Stomach (tissue), 9 donors: ENCODE data around the gene USB1. TPM values are rescaled to one million over a fixed set of nuclear protein-coding genes. Genes with fewer than 3 reads are reported as not detected.

Experiments
- DNase-seq, 2 donors: peaks; one replicate each; pipeline versions ENCODE4 v3.0.0 to v3.0.0-alpha.2; 2013 to 2019
- H3K27ac ChIP-seq, 5 donors: fragments of 200-600 bp in 4 of 5; sonication (generic) in 4 of 5; one replicate each; pipeline ENCODE4 v1.5.1; 2013 to 2019; ENCODE audit warnings: mild to moderate bottlenecking in 1 of 5, moderate library complexity in 1 of 5
- H3K27me3 ChIP-seq, 3 donors: fragments of 200-600 bp; sonication (generic); one replicate each; pipeline ENCODE4 v1.5.1; 2017 to 2019; ENCODE audit warnings: mixed run types in 1 of 3
- H3K36me3 ChIP-seq, 4 donors: fragments of 200-600 bp; sonication (generic); 1 replicate in 3 of 4; 2 replicates in 1 of 4; pipeline ENCODE4 v1.5.1; 2016 to 2019
- H3K4me1 ChIP-seq, 4 donors: fragments of 200-600 bp; sonication (generic); one replicate each; pipeline ENCODE4 v1.5.1; 2016 to 2019
- H3K4me3 ChIP-seq, 4 donors: fragments of 200-600 bp; sonication (generic) in 3 of 4; one replicate each; pipeline ENCODE4 v1.5.1; 2016 to 2019; ENCODE audit warnings: mild to moderate bottlenecking in 1 of 4
- H3K9me3 ChIP-seq, 4 donors: fragments of 200-600 bp; sonication (generic); one replicate each; pipeline ENCODE4 v1.5.1; 2016 to 2019
- EP300 ChIP-seq: sonication (generic); formaldehyde crosslinking; IDR thresholded peaks from one replicate; pipeline ENCODE4 v1.6.1; 2017; ENCODE audit warnings: antibody characterized with exemption
- POLR2A ChIP-seq, 4 donors: fragments of 450-650 bp; IDR thresholded peaks; one replicate each; pipeline ENCODE4 v1.6.1; 2016; ENCODE audit warnings: antibody characterized with exemption in 4 of 4, control low read depth in 2 of 4, mild to moderate bottlenecking in 1 of 4, moderate library complexity in 1 of 4
- POLR2AphosphoS5 ChIP-seq, 3 donors: sonication (generic); formaldehyde crosslinking; IDR thresholded peaks; one replicate each; pipeline ENCODE4 v1.6.1; 2016; ENCODE audit warnings: antibody characterized with exemption in 3 of 3
- WGBS, 5 donors: extraction: QIAGEN DNeasy Blood & Tissue Kit in 3 of 5; methylation state at CpG; one replicate each; pipeline versions ENCODE4 v1.1.5 to v1.1.7; 2013 to 2018; 5-methylcytosine and 5-hydroxymethylcytosine counted together
- intact Hi-C: fragments of 100-400 bp; cut with DNase I; formaldehyde crosslinking; loops from one replicate; pipeline ENCODE4 v1.15.1; 2023; ENCODE audit warnings: low total_unique reads
- polyA plus RNA-seq, 3 donors: library from polyadenylated mRNA; stranded (reverse); fragments of 200-250 nt; gene quantifications; one replicate each; pipeline ENCODE4 v1.2.3, GENCODE V29; 2013
- total RNA-seq, 5 donors: library from RNA; depleted of rRNA; stranded (reverse); fragments of >200 nt; gene quantifications; one replicate each; pipeline versions ENCODE4 v1.1.0 to v1.2.3, GENCODE V29; 2014 to 2016
- TF ChIP-seq, protein P1 (sequence below), 7 experiments: fragments of 450-650 bp in 4 of 7; fragments of 200-600 bp in 3 of 7; sonication (generic) in 3 of 7; IDR thresholded peaks; one replicate each; pipeline ENCODE4 v1.5.1; 2016 to 2019; ENCODE audit warnings: antibody characterized with exemption in 7 of 7, control low read depth in 2 of 7, mild to moderate bottlenecking in 1 of 7
- donor health status: healthy with polysubstance abuse.
- donor health status: Bipolar disorder and iron deficiency.
- donor health status: healthy.

USB1 gene
- total and polyA plus RNA-seq, 8 donors: 4.1 to 54.0 (median 23.4) TPM

DNA sequence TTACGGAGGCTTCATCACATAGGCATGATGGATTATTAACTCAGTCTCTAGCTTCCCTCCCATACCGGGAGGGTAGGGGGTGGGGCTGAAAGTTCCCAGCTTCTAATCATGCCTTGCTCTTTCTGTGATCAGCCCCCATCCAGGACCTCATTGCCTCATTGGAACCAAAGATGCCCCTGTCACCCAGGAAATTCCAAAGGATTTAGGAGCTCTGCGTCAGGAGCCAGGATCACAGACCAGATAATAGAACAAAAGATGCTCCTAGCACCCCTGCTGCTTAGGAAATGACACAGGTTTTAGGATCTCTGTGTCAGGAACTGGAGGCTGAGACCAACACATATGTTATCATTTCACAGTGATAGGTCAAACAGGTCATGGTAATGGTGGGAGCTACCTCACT, 9.7 kb downstream of the USB1 start:
- no peak for TF ChIP-seq POLR2AphosphoS5 (IDR thresholded peaks at IDR 0.05)
- no peak for TF ChIP-seq EP300
- TF ChIP-seq POLR2A (IDR thresholded peaks at IDR 0.05): no peak
- TF ChIP-seq, protein P1, sequence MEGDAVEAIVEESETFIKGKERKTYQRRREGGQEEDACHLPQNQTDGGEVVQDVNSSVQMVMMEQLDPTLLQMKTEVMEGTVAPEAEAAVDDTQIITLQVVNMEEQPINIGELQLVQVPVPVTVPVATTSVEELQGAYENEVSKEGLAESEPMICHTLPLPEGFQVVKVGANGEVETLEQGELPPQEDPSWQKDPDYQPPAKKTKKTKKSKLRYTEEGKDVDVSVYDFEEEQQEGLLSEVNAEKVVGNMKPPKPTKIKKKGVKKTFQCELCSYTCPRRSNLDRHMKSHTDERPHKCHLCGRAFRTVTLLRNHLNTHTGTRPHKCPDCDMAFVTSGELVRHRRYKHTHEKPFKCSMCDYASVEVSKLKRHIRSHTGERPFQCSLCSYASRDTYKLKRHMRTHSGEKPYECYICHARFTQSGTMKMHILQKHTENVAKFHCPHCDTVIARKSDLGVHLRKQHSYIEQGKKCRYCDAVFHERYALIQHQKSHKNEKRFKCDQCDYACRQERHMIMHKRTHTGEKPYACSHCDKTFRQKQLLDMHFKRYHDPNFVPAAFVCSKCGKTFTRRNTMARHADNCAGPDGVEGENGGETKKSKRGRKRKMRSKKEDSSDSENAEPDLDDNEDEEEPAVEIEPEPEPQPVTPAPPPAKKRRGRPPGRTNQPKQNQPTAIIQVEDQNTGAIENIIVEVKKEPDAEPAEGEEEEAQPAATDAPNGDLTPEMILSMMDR (IDR thresholded peaks at IDR 0.05): no peak
- no peak for DNase-seq
- peaks cover 30 to 67% (median 63%) of the 10 kb centered on the region in 4 donors for H3K36me3 ChIP-seq
- intact Hi-C loops: loop anchor here (5.0 kb wide), 1 partner anchor 111 kb away; no protein-coding TSS in a partner anchor
- H3K27ac ChIP-seq: no peak overlapping the region
- no peak overlapping the region for H3K4me3 ChIP-seq
- H3K27me3 ChIP-seq: no peaks in the 10 kb centered on the region
- H3K9me3 ChIP-seq: no peaks in the 10 kb centered on the region
- 70 to 78% (median 76%) methylated on average over 3 of the region's 3 CpGs for whole genome bisulfite sequencing, 5 donors
- no peaks in the 10 kb centered on the region for H3K4me1 ChIP-seq

- TF ChIP-seq EP300 (no peak), POLR2AphosphoS5 (IDR thresholded peaks at IDR 0.05) (no peak), POLR2A (IDR thresholded peaks at IDR 0.05) (no peak)
- TF ChIP-seq, protein P1 (IDR thresholded peaks at IDR 0.05): no peak
- DNase-seq: no peak
- Histone ChIP-seq H3K36me3 (peaks cover 30 to 62% (median 60%) of the 10 kb centered on the region in 4 donors), H3K4me3 (no peak overlapping the region), H3K27me3 (no peaks in the 10 kb centered on the region), H3K27ac (no peak overlapping the region), H3K9me3 (no peaks in the 10 kb centered on the region), H3K4me1 (no peaks in the 10 kb centered on the region)
- WGBS, 5 donors: 74 to 94% (median 81%) methylated on average over 3 of the region's 3 CpGs
- intact Hi-C loops: loop anchor here (5.0 kb wide), 1 partner anchor 111 kb away; no protein-coding TSS in a partner anchor
Observed at GRCh38 chr16:58011652-58012051, 10.4 kb downstream of the USB1 start.

DNA sequence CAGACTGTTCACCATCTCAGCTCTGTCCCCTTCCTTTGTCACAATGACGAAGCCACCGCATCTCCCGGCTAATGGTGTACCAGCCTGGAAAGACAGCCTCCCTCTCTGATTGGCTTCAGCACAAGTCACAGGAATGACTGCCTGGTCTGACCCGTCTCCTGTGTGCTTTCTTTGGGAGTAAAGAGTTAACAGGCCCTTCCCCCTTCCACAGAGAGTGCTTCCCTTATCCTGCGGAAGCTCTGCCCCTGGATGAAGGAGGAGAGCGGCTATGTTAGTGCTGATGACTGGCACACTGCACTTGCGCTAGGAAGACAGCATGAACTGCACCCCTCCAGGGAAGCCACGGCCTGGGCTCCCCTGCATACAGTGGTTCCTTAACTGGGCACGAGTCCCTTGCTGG, 11.3 kb downstream of the USB1 start:
- WGBS, 5 donors: 71 to 83% (median 75%) methylated on average over 9 of the region's 9 CpGs
- DNase-seq: no peak
- Histone ChIP-seq H3K27ac (no peak overlapping the region), H3K4me3 (no peak overlapping the region), H3K27me3 (no peaks in the 10 kb centered on the region), H3K4me1 (no peaks in the 10 kb centered on the region), H3K9me3 (no peaks in the 10 kb centered on the region), H3K36me3 (peaks cover 30 to 68% (median 63%) of the 10 kb centered on the region in 4 donors)
- TF ChIP-seq POLR2AphosphoS5 (IDR thresholded peaks at IDR 0.05) (no peak), POLR2A (IDR thresholded peaks at IDR 0.05) (no peak), EP300 (no peak)
- TF ChIP-seq, protein P1 (IDR thresholded peaks at IDR 0.05): no peak
- intact Hi-C loops: loop anchor here (5.0 kb wide), 1 partner anchor 110 kb away; no protein-coding TSS in a partner anchor

DNA sequence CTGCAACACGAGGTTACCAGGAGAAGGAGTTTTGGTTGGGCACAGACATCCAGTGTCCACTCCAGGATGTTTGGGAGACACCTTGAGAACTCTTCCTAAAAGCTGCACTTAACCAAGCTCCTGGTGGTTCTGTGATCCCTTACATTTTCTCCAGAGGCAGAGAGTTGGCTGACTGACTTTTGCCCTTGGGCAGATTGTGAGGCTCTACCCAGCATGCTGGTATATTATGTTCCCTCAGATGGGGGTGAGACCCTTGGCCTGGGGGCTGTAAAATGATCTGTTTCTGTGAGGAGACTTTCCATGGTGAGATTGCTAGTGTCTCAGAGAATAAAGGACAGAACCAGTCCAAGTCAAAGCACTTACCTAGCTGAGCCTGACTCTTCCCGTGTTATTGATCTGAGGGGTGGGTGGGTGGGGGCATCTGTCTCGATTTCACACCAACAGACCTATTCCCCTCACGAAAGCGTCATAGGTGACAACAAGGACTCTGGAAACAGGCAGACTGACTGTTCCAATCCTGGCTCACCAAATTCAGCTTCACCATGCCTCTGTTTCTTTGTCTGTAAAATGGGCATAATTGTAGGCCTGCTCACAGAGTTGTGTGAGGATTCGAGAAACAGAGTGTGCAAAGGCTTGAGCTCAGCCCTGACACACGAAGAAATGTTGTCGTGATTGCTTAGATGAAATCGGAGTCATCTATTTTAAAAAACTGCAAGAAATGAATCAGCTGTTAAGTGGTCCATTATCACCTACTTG, 12.2 kb downstream of the USB1 start:
- intact Hi-C loops: loop anchor here (5.0 kb wide), 1 partner anchor 109 kb away; no protein-coding TSS in a partner anchor
- 81 to 90% (median 89%) methylated on average over 9 of the region's 9 CpGs for WGBS, 5 donors
- H3K4me1 ChIP-seq: no peaks in the 10 kb centered on the region
- peaks cover 30 to 77% (median 70%) of the 10 kb centered on the region in 4 donors for H3K36me3 ChIP-seq
- no peaks in the 10 kb centered on the region for H3K27me3 ChIP-seq
- no peak overlapping the region for H3K4me3 ChIP-seq
- TF ChIP-seq EP300 (no peak), POLR2AphosphoS5 (IDR thresholded peaks at IDR 0.05) (no peak), POLR2A (IDR thresholded peaks at IDR 0.05) (no peak)
- TF ChIP-seq, protein P1 (IDR thresholded peaks at IDR 0.05): no peak
- H3K9me3 ChIP-seq: no peaks in the 10 kb centered on the region
- DNase-seq: no peak
- no peak overlapping the region for H3K27ac ChIP-seq
